ENCODE data around the gene ZSWIM9. TPM values are rescaled to one million over a fixed set of nuclear protein-coding genes. Genes with fewer than 3 reads are reported as not detected.

The ZSWIM9 gene
- total and polyA plus RNA-seq, 4 donors = 0.25 to 2.5 (median 1.6) TPM

DNA sequence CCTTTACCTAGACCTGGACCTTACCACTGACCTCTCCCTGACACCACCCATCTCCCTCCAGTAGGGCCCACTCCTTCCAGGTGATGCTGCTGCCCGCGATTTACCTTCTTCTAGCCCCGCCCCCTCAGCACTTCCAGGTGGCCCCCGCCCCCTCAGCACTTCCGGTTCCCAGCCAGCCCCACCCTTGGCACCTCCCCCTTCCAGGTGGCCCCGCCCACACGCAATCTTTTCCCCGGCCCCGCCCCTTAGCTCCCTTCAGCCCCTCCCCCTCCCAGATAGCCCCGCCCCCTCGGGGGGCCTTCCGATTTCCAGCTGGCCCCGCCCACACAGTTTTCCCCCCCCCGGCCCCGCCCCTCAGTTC is 922 bp upstream of the ZSWIM9 start:
- peaks cover 0 to 9% (median under 1%) of the 10 kb centered on the region in 4 donors for H3K36me3 ChIP-seq (ENCODE audit: control insufficient read depth in 4 of 4, insufficient read depth in 3 of 4, low read depth in 1 of 4, low read length in 3 of 4)
- no peaks in the 10 kb centered on the region for H3K9me3 ChIP-seq (ENCODE audit: control insufficient read depth in 4 of 4, low read length in 3 of 4)
- H3K4me3 ChIP-seq (ENCODE audit: low read depth in 1 of 3, low read length in 3 of 3) = peak overlapping the region; percentile 67 to 75 (median 73)
- H3K27me3 ChIP-seq (ENCODE audit: control insufficient read depth in 4 of 4, insufficient read depth in 4 of 4, low read length in 3 of 4) = no peaks in the 10 kb centered on the region
- no peak overlapping the region for H3K9ac ChIP-seq (ENCODE audit: low read depth in 1 of 2, low read length in 2 of 2)
- H3K27ac ChIP-seq (ENCODE audit: low read depth in 1 of 2, low read length in 2 of 2) = peak overlapping the region; percentile 91 to 98
- DNase-seq (ENCODE audit: low spot score) = peak; percentile 92
- H3K4me1 ChIP-seq (ENCODE audit: control insufficient read depth in 4 of 4, insufficient read depth in 4 of 4, low read length in 3 of 4) = peaks cover 0 to 13% (median 9%) of the 10 kb centered on the region in 4 donors
- TF ChIP-seq GABPA (IDR thresholded peaks at IDR 0.05 in 1 of 2, conservative IDR thresholded peaks at IDR 0.05 in 1 of 2) (peak in 1 of 2 donors; percentile 49), FOXA2 (IDR thresholded peaks at IDR 0.05) (no peak), YY1 (IDR thresholded peaks at IDR 0.05) (no peak), HNF4A (conservative IDR thresholded peaks at IDR 0.05) (no peak)
- 5% methylated on average over 15 of the region's 15 CpGs for WGBS

DNA sequence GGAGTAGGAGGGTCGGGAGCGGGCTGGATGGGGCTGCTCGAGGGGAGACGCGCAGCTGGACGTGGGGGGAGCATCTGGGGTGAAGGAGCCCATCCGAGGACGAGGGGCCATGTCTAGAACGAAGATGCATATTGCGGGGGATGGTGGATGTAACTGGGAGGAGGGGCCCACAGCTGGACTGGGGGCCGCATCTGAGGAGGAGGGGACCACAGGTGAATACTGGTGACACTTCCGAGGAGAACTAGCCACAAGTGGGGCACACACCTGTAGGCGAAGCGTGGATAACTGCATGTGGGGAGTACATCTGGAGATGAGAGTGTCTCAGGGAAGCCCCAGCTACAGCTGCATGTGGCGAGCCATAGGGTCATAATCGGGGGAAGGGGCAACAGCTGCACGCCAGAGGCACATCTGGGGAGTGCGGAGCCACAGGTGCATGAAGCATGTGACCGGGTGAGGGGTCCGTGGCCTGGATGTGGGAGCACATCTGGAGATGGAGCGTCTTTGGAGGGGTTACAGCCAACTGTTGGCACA is 402 bp downstream of the ZSWIM9 start:
- H3K27ac ChIP-seq (ENCODE audit: low read depth in 1 of 2, low read length in 2 of 2) = peak overlapping the region in 1 of 2 donors; percentile 98
- H3K9me3 ChIP-seq (ENCODE audit: control insufficient read depth in 4 of 4, low read length in 3 of 4) = no peaks in the 10 kb centered on the region
- peaks cover 0 to 13% (median 9%) of the 10 kb centered on the region in 4 donors for H3K4me1 ChIP-seq (ENCODE audit: control insufficient read depth in 4 of 4, insufficient read depth in 4 of 4, low read length in 3 of 4)
- DNase-seq (ENCODE audit: low spot score) = no peak
- H3K36me3 ChIP-seq (ENCODE audit: control insufficient read depth in 4 of 4, insufficient read depth in 3 of 4, low read depth in 1 of 4, low read length in 3 of 4) = peaks cover 0 to 8% (median 0%) of the 10 kb centered on the region in 4 donors
- no peak for TF ChIP-seq EGR1 (IDR thresholded peaks at IDR 0.05; ENCODE audit: low read depth in 2 of 2)
- TF ChIP-seq RXRA (IDR thresholded peaks at IDR 0.05) = no peak
- no peak for TF ChIP-seq HNF4A (conservative IDR thresholded peaks at IDR 0.05)
- TF ChIP-seq, protein P1, sequence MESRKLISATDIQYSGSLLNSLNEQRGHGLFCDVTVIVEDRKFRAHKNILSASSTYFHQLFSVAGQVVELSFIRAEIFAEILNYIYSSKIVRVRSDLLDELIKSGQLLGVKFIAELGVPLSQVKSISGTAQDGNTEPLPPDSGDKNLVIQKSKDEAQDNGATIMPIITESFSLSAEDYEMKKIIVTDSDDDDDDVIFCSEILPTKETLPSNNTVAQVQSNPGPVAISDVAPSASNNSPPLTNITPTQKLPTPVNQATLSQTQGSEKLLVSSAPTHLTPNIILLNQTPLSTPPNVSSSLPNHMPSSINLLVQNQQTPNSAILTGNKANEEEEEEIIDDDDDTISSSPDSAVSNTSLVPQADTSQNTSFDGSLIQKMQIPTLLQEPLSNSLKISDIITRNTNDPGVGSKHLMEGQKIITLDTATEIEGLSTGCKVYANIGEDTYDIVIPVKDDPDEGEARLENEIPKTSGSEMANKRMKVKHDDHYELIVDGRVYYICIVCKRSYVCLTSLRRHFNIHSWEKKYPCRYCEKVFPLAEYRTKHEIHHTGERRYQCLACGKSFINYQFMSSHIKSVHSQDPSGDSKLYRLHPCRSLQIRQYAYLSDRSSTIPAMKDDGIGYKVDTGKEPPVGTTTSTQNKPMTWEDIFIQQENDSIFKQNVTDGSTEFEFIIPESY (IDR thresholded peaks at IDR 0.05) = no peak
- no peak for TF ChIP-seq GABPA (IDR thresholded peaks at IDR 0.05 in 1 of 2, conservative IDR thresholded peaks at IDR 0.05 in 1 of 2)
- TF ChIP-seq HNF4G (IDR thresholded peaks at IDR 0.05) = no peak
- no peak for TF ChIP-seq FOXA1 (IDR thresholded peaks at IDR 0.05)
- no peak for TF ChIP-seq NR2F2 (IDR thresholded peaks at IDR 0.05)
- TF ChIP-seq TAF1 (conservative IDR thresholded peaks at IDR 0.05) = no peak
- TF ChIP-seq, protein P2, sequence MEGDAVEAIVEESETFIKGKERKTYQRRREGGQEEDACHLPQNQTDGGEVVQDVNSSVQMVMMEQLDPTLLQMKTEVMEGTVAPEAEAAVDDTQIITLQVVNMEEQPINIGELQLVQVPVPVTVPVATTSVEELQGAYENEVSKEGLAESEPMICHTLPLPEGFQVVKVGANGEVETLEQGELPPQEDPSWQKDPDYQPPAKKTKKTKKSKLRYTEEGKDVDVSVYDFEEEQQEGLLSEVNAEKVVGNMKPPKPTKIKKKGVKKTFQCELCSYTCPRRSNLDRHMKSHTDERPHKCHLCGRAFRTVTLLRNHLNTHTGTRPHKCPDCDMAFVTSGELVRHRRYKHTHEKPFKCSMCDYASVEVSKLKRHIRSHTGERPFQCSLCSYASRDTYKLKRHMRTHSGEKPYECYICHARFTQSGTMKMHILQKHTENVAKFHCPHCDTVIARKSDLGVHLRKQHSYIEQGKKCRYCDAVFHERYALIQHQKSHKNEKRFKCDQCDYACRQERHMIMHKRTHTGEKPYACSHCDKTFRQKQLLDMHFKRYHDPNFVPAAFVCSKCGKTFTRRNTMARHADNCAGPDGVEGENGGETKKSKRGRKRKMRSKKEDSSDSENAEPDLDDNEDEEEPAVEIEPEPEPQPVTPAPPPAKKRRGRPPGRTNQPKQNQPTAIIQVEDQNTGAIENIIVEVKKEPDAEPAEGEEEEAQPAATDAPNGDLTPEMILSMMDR (IDR thresholded peaks at IDR 0.05; ENCODE audit: low read depth, low read length, missing input control) = no peak
- TF ChIP-seq YY1 (IDR thresholded peaks at IDR 0.05) = no peak
- TF ChIP-seq, protein P3, sequence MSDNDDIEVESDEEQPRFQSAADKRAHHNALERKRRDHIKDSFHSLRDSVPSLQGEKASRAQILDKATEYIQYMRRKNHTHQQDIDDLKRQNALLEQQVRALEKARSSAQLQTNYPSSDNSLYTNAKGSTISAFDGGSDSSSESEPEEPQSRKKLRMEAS (IDR thresholded peaks at IDR 0.05) = no peak
- TF ChIP-seq, protein P4, sequence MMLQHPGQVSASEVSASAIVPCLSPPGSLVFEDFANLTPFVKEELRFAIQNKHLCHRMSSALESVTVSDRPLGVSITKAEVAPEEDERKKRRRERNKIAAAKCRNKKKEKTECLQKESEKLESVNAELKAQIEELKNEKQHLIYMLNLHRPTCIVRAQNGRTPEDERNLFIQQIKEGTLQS (IDR thresholded peaks at IDR 0.05) = no peak
- no peak for TF ChIP-seq SP1 (IDR thresholded peaks at IDR 0.05)
- TF ChIP-seq, protein P5, sequence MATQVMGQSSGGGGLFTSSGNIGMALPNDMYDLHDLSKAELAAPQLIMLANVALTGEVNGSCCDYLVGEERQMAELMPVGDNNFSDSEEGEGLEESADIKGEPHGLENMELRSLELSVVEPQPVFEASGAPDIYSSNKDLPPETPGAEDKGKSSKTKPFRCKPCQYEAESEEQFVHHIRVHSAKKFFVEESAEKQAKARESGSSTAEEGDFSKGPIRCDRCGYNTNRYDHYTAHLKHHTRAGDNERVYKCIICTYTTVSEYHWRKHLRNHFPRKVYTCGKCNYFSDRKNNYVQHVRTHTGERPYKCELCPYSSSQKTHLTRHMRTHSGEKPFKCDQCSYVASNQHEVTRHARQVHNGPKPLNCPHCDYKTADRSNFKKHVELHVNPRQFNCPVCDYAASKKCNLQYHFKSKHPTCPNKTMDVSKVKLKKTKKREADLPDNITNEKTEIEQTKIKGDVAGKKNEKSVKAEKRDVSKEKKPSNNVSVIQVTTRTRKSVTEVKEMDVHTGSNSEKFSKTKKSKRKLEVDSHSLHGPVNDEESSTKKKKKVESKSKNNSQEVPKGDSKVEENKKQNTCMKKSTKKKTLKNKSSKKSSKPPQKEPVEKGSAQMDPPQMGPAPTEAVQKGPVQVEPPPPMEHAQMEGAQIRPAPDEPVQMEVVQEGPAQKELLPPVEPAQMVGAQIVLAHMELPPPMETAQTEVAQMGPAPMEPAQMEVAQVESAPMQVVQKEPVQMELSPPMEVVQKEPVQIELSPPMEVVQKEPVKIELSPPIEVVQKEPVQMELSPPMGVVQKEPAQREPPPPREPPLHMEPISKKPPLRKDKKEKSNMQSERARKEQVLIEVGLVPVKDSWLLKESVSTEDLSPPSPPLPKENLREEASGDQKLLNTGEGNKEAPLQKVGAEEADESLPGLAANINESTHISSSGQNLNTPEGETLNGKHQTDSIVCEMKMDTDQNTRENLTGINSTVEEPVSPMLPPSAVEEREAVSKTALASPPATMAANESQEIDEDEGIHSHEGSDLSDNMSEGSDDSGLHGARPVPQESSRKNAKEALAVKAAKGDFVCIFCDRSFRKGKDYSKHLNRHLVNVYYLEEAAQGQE (IDR thresholded peaks at IDR 0.05) = no peak
- no peaks in the 10 kb centered on the region for H3K27me3 ChIP-seq (ENCODE audit: control insufficient read depth in 4 of 4, insufficient read depth in 4 of 4, low read length in 3 of 4)
- WGBS = 6% methylated on average over 21 of the region's 21 CpGs
- H3K9ac ChIP-seq (ENCODE audit: low read depth in 1 of 2, low read length in 2 of 2) = peak overlapping the region in 1 of 2 donors; percentile 54
- peak overlapping the region; percentile 73 to 89 (median 75) for H3K4me3 ChIP-seq (ENCODE audit: low read depth in 1 of 3, low read length in 3 of 3)

All from liver (tissue), 9 donors.